GM18517 (cell line): ENCODE results near the gene RMND5A.

Experiments
- ATAC-seq: cut with Tn5 transposase; IDR thresholded peaks from one replicate; pipeline ENCODE4 v1.9.1; 2021; ENCODE audit warnings: mild to moderate bottlenecking, moderate library complexity; ENCODE audit not compliant: unreplicated experiment

The RMND5A gene, protein sequence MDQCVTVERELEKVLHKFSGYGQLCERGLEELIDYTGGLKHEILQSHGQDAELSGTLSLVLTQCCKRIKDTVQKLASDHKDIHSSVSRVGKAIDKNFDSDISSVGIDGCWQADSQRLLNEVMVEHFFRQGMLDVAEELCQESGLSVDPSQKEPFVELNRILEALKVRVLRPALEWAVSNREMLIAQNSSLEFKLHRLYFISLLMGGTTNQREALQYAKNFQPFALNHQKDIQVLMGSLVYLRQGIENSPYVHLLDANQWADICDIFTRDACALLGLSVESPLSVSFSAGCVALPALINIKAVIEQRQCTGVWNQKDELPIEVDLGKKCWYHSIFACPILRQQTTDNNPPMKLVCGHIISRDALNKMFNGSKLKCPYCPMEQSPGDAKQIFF

DNA sequence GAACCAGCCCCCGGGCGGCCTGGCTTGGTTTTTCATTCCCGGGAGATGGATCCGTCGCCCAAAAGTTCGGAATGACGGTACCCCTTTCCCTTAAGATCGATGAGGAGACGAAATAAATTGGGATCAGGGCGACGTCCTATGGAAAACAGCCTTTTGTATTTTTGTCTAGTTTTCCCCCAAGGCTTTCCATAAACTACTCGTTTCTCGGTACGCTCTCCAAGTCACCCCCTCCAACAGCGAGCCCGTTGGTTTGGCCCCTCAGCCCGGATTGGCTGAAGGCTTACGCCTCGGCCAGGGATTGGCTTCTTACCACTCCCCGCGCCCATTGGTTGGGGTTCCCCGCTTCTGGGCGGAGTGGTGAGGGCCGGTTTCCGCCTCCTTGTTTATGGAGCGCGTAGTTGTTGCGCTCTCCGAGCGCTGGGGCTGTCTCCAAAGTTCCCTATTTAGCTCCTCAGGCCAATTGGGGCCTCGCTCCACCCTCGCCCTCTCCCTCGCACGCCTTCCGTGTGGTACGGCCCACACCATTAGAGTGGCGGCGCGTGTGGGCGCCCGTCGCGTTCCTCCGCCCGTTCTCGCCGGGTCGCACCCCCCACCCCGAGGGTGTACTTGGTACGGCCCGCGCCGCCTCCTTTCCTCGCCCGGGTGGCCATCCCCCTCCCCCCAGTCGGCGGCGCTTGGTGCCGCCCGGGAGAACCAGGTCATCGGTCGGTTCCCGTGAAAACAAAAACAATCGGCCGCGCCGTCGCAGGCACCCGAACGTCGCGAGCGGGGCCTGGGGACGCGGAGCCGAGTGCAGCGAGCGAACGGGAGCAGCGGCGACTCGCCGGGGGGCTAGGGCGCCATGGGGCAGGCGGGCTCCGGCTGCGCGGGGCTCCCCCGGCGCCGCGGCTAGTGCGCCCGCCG lies at the start of gene RMND5A:
Gene RMND5A, plus strand, starts transcription at position 655 of the 903 bp plus-strand sequence. CDS start 377 bp downstream, outside the sequence.
- peak; percentile 91 for ATAC-seq

DNA sequence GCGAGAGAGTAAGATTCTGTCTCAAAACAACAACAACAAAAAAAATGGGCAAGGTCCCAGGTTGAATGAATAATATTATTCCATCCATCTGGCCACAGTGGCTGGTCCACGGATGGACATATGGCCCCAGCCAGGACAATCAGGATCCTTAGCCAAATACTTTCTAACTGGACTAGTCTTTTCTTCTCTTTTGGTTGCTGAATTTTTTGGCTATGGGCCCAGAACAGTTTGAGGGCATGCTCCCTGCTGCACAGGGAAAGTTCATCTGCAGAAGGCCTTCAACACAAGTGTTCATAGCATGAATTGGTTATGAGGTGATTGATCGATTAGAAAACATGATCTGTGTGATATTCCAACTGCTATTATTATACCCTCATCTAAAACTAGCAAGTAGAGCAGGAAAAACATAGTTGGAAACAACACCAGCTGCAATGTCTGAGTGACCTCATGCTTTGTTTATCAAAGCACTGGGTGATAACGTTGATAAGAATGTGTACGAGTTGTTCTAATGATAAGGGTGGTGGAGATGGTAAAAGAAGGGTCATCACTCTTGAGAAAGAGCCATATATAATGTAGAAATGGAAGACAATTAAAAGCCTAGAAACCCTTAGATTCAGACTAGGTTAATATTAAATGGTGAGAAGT lies 48.6 kb upstream of the RMND5A start:
- no peak for ATAC-seq

DNA sequence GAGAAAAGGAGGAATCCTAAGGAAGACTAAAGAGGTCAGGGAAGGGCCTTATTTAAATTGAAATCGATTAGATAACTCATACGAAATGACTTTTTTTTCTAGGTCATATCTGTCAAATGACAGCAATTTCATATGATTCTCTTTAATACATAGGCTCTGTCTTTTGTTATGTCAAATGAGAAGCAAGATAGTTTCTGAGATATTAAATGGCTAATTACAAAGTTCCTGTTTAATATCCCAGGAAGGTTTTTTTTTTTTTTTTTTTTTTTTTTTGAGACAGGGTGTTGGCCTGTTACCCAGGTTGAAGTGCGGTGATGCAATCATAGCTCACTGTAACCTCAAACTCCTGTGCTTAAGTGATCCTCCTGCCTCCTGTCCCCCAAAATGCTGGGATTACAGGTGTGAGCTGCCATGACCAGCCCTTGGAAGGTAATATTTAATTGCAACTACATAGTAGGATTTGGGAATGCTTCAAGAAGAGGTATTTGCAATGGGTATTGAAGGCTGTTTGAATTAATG lies 48.0 kb upstream of the RMND5A start:
- no peak for ATAC-seq

DNA sequence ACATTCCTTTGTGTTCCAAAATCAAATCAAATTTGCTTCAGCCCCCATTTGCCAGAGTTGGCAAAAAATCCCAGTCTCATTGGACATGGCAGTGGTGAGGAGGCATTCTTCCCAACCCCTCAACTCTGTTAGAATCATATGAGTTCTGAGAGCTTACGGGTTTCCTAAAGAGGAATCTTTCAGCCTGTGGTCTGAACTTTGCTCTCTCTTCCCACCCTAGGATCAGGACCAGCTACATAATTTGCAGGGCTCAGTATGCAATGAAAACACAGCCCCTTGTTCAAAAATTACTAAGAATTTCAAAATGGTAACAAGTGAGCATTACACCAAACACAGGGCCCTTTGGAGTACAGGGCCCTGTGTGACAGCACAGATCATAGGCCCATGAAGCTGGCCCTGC lies 47.1 kb upstream of the RMND5A start:
- ATAC-seq: no peak

DNA sequence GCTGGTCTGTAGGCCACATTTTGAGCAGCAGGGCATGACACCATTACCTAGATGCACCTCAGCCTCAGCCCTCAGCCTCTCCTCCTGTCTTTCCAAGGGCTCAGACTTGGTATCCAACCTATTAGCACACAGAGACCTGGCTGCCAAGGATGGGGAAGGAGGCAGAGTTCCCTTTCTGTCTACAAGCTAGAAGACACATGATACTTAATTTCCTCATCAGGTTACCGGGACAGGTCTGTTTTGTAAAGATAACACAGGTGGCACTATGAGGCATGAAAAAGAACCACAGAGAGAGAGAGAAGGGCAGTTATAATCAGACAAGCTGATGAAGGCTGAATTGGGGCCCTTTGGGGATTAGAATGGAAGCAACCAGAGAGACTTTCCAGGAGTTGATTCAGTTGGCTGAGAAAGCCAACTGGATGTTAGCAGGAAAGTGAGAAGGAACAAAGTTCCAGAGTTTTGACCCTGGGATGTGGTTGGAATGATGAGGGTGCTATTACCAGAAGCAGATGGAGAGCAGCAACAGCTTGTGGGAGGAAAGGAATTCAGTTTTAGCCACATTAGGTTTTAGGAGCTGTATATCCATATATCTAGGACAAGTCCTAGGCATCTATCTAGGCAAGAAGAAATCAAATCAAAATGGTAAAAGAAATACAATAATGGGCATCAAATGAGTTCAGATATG lies 46.0 kb upstream of the RMND5A start:
- ATAC-seq: no peak

DNA sequence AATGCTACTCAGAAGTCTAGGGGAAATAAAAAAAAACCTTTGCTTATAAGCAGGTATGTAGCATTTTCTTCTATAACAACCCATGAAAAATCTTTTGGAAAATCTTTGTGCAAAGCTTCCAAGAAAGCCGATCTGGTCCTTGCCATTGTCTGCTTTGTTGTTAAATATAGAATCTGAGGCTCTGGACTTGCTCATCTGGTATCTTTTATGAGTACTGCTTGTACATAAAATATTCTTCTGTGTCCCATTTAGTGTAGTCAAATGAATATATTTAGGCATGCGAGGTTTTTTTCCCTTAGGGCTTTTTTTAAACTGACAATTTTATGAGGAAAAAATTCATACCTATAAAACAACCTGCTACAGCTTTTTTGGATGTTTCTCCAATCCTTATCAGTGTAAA lies 45.0 kb upstream of the RMND5A start:
- no peak for ATAC-seq

DNA sequence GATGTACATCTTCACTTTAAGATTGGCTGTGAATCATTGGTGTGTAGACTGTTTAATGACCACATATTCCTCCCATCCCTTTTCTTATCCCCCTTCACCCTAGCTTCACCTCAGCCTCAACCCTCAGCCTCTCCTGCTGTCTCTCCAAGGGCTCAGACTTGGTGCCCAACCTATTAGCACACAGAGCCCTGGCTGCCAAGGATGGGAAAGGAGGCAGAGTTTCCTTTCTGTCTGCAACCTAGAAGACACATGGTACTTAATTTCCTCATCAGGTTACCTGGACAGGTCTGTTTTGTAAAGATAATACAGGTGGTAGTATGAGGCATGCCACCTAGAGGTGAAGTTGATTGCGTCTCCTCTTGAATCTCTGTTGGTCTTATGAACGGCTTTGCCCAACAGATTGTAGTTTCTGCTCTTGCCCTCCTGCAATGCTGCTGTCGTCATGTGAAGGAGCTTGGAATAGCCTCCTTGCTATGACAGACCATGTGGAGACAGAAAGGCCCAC lies 44.5 kb upstream of the RMND5A start:
- ATAC-seq: no peak

DNA sequence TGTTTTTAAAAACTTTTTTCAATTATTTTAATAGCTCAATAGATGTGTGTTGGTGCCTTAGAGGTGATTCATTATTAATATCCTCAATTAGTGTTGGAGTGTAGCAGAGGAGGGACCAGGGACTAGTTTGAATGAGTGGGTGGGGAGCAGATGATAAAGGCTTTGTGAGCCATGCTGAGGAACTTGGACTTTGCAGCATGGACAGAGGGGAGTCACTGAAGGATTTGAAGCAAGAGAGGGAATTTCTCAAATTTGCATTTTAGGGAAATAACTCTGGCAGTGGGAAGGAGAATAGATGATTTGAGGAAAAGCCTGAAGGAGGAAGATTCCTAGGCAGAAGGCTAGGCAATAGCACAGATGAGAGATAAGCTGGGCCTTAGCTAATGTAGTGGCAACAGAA lies 42.3 kb upstream of the RMND5A start:
- ATAC-seq: no peak

DNA sequence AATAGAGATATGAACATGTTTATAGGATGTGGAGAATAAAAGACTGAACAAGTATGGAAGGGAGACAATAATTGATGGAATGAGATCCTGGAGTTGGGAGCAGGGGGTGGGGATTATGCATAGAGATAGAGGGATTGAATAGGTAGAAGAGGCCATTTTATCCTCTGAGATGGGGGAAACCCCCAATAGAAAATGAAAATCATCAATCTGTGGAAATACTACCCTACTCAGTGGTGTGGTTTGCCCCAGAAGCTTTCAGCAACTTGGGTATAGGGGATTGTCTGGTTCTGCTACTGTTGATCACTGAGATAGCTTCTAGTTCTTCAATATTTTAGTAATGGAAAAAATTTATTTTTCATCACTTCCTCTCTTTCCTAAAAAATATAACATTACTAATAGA lies 41.1 kb upstream of the RMND5A start:
- ATAC-seq: no peak

DNA sequence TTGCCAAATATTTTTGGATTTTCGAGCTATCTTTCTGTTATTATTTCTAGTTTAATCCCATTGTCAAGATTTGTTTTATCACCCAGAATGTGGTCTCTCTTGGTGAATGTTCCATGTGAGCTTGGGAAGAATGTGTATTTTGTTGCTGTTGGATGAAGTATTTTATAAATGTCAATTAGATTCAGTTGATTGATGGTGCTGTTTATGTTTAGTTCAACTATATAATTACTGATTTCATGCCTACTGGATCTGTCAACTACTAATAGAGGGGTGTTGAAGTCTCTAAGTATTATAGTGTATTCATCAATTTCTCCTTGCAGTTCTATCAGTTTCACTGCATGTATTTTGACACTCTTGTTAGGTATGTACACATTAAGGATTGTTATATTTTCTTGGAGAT lies 34.7 kb upstream of the RMND5A start:
- ATAC-seq: no peak

DNA sequence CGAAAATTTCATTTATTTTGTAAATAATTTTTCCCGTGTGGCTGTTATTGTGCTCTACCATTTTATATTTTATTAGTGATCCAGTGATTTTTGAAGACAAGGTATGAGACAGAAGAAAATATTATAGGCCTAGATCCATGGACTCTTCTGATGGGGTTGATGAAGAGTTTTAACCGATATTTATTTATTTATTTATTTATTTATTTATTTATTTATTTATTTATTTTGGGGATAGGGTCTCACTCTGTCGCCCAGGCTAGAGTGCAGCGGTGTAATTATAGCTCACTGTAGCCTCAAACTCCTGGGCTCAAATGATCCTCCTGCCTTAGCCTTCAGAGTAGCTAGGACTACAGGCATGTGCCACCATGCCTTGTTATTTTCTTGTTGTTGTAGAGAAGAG lies 33.6 kb upstream of the RMND5A start:
- ATAC-seq: no peak

DNA sequence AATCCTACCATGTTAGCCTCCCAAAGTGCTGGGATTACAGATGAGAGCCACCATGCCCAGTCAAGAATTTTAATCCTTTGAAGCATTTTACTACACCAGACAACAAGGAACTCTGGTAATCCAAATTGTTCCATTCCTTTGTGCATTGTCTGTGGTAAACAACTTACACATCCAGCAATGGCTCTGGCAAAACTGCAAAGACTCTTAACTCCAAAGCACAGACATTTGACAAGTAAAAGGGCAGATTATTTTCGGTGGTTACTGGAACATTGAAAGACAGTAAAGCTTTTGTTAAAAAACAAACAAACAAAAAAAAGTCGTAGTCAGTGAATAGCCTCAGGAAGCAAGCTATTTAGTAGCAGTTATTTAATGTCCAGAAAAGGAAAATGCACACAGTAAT lies 33.2 kb upstream of the RMND5A start:
- ATAC-seq: no peak

DNA sequence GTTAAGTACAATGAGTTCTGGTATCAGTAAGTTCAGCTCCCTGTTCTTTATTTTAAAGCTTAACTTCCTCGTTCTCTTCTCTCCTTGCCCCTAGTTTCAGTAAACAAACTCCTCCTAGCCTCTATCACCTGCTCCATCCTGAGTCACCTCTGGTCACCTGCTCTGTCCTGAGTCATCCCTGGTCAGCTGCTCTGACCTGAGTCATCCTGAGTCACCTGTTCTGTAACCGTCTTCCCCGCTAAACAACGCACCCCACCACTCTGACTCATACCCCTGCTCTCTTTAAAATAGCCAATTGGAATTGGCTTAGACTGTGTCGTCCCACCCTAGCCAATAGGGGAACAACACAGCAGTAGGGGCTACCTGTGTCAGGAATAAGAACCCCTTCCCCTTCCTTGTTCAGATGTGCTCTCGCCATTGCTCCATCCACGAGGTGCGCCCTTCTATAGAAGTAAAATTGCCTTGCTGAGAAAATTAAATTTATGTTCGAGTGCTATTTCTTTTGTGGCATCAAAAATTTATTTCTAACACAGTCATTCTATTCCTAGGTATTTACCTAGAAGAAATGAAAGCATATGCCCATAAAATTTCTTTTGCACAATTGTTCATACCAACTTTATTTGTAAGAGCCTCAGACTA lies 24.9 kb upstream of the RMND5A start:
- ATAC-seq: no peak

DNA sequence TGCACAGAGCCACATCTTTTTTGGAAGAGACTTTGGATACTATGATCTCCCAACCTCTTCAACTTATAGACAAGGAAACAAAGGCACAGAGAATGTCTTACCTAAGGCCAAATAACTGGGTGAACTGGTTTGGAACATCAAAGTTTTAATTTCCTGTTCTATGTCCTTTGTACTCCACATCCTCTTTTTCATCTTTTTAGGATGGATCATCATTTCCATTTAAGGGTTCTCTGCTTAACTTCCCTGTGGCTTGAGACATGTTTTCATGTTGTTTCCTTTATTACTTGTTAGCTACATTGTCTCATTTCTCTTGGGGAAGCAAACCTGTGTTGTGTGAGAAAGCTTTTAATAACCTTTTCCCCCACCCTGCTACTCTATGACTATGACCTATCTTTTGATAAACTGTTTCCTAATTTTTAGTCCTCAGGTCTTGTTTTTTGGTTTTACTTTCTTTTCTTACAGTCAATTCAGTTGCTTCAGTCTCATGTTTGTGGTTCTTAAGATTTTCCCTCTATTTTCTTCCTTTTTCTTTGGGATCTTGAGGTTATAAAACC lies 22.5 kb upstream of the RMND5A start:
- no peak for ATAC-seq

DNA sequence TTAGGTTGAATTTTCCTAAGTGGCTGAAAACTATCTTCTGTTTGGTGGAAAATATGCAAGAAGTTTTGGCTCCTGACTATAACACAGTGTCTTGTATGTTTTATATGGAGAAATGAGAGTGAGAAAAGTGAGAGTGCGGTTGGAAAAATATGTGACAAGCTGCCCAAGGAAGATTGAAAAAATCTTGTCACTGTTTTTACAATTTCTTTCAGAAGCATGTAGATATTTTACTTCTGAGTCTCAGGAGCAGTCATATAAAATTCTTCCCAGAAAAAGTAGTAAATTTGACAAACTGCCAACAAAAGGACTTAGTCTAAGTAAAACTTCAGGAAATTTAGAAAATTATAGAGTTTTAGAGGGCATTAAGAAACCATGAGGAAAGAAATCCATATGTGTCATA lies 19.4 kb upstream of the RMND5A start:
- no peak for ATAC-seq

DNA sequence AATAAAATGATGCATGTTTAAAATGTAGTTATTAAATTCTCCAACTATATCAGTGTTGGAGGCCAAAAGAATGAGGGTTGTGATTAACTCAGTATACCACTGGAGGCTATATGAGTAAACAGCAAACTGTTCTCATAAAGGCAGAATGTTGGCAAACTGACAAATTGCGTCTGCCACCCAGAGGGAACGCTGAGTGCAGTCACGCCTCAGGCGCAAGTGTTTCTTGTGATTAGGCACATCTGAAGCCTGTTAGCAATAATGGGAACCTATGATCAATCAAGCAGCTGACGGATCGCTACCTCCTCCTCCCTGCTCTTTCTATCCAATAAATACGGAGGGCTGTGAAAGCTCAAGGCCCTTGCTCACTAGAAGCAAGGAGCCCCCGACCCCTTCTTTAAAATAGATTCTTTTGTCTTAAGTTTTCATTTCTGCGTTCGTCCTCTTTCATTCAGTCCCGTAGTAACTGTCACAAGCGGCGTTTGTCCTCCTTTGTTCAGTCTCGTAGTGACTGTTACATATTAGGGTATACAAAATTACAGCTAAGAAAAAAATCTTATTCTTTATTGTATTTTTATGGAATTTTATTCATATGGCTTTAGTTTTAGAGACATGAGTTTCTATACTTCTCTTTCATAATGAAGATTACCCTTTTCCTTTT lies 16.3 kb upstream of the RMND5A start:
- ATAC-seq: no peak

DNA sequence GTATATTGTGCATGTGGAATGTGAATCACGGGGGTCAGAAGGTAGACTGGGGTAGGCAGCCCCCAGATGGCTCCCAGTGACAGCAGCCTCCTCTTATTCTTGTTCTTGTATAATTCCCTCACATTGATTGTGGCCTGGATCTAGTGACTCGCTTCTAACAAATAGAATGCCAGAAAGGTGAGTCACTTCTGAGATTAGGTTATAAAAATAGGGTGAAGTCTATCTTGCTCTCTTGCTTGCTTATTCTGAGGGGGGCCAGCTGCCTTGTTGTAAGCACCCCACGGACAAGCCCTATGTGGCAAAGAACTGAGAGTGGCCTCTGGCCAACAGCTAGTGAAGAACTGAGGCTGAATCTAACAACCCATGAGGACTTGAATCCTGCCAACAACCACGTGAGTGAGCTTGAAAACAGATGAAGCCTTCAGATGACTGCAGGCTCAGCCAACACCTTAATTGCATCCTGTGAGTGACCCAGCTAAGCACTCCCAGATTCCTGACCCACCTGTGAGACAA lies 15.6 kb upstream of the RMND5A start:
- ATAC-seq: no peak

DNA sequence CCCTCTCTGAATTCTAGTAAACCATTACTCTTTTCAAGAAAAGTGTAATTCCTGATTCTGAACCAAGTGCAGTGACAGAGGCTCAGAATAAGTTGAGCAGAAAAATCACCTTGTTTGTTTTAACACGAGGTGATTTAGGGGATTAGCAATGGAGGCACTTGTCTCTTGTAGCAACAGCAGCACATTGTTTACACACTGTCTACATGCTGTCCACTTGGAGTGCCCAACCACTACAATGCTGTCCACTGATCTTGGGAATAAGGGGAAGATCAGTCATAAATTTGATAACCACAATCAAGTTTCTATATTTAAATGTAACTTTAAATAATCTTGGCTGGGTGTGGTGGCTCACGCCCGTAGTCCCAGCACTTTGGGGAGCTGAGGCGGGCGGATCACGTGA lies 13.9 kb upstream of the RMND5A start:
- ATAC-seq: no peak

DNA sequence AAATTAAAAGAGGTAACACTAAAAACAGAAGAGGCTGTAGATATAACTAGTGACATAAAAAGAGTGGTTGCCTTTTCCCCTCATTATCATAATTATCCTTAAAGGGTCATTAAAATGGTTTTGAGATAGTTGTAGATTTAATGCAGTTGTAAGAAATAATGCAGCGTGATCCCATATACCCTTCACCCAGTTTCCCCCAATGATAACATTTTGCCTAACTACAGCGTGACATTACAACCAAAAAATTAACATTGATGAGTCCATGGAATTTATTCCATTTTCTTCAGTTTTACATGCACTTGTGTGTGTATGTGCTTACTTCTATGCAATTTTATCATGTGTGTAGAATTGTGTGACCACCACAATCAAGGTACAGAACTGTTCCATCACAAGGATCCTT lies 13.2 kb upstream of the RMND5A start:
- no peak for ATAC-seq
